AG09309 (cell line): ENCODE measurements around the gene RTCA.

Experiments used
- DNase-seq: peaks from one replicate; pipeline ENCODE4 v3.0.0-alpha.2; 2010; ENCODE audit warnings: low read depth
- H3K4me3 ChIP-seq: 2 replicates; pipeline ENCODE4 v1.5.1; 2011; ENCODE audit warnings: mild to moderate bottlenecking, low read depth, low read length, moderate library complexity; ENCODE audit not compliant: control insufficient read depth
- TF ChIP-seq, protein P1 (sequence below): IDR thresholded peaks from 2 replicates; pipeline ENCODE4 v1.5.1; 2011; ENCODE audit warnings: mild to moderate bottlenecking, low read depth, low read length, inconsistent platforms; ENCODE audit not compliant: insufficient read depth, control insufficient read depth; ENCODE audit errors: missing control alignments

Gene RTCA

DNA sequence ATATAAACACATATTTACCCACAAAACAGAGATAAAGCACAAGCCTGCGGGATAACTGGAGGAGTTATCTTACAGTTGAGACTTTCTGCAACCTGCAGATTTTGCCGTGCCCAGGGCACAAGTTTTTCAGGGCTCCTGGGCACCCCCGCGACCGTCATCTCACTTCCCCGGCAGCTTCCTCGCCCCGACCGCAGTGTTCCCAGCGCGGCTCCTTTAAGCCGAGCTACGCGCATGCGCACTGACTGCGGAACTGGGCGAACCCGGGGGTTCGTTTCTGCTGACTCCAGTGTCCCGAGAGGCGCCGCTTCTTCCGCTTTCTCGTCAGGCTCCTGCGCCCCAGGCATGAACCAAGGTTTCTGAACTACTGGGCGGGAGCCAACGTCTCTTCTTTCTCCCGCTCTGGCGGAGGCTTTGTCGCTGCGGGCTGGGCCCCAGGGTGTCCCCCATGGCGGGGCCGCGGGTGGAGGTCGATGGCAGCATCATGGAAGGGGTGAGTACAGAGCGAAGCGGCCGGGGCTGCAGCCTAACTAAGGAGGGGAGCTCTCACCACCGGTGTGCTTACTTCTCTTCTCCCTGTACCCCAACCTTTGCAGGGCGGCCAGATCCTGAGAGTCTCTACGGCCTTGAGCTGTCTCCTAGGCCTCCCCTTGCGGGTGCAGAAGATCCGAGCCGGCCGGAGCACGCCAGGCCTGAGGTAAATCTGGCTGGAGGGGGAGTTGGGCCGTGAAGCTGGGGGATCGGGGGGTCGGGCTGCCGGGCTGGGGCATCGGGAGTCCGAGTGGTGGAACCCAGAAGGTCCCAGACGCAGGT, at the start of gene RTCA:
Gene RTCA (plus strand): TSS at position 286 of the 810 bp plus-strand sequence. CDS start 160 bp downstream, at position 446.
- peak; percentile 73 for DNase-seq
- peak within 1 kb of the TSS; percentile 80 for H3K4me3 ChIP-seq

DNA sequence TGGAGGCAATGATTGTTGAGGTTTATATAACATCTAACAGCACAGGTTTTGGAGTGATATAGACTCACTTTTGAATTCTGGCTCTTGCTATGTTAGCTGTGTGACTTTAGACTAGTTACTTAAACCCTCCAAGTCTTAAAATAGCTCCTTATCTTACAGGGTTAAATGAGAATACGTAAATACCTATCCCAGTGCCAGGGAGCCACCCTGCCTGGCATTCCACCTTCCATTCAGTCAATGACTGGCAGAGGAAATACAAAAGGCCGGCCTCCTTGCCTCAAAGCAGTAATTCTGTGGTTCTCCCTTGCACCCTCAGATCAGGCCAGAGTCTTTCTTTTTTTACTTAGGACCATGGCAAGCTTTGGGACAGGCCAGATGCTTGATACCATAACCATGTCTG, 48.2 kb upstream of the RTCA start:
- no peak for DNase-seq
- H3K4me3 ChIP-seq = no peak overlapping the region
- TF ChIP-seq, protein P1, sequence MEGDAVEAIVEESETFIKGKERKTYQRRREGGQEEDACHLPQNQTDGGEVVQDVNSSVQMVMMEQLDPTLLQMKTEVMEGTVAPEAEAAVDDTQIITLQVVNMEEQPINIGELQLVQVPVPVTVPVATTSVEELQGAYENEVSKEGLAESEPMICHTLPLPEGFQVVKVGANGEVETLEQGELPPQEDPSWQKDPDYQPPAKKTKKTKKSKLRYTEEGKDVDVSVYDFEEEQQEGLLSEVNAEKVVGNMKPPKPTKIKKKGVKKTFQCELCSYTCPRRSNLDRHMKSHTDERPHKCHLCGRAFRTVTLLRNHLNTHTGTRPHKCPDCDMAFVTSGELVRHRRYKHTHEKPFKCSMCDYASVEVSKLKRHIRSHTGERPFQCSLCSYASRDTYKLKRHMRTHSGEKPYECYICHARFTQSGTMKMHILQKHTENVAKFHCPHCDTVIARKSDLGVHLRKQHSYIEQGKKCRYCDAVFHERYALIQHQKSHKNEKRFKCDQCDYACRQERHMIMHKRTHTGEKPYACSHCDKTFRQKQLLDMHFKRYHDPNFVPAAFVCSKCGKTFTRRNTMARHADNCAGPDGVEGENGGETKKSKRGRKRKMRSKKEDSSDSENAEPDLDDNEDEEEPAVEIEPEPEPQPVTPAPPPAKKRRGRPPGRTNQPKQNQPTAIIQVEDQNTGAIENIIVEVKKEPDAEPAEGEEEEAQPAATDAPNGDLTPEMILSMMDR = no peak

More for the DNA sequence above, at the start of gene RTCA:
- TF ChIP-seq, protein P1 = no peak

GRCh38 chr1:100219457-100219856, 46.6 kb upstream of the RTCA start:
- no peak for DNase-seq
- TF ChIP-seq, protein P1 = no peak
- H3K4me3 ChIP-seq = no peak overlapping the region

GRCh38 chr1:100219883-100220282, 46.1 kb upstream of the RTCA start:
- no peak overlapping the region for H3K4me3 ChIP-seq
- TF ChIP-seq, protein P1 = no peak
- no peak for DNase-seq

- TF ChIP-seq, protein P1 = no peak
- DNase-seq = no peak
- no peak overlapping the region for H3K4me3 ChIP-seq
Observed at GRCh38 chr1:100222428-100222827, 43.6 kb upstream of the RTCA start.

DNA sequence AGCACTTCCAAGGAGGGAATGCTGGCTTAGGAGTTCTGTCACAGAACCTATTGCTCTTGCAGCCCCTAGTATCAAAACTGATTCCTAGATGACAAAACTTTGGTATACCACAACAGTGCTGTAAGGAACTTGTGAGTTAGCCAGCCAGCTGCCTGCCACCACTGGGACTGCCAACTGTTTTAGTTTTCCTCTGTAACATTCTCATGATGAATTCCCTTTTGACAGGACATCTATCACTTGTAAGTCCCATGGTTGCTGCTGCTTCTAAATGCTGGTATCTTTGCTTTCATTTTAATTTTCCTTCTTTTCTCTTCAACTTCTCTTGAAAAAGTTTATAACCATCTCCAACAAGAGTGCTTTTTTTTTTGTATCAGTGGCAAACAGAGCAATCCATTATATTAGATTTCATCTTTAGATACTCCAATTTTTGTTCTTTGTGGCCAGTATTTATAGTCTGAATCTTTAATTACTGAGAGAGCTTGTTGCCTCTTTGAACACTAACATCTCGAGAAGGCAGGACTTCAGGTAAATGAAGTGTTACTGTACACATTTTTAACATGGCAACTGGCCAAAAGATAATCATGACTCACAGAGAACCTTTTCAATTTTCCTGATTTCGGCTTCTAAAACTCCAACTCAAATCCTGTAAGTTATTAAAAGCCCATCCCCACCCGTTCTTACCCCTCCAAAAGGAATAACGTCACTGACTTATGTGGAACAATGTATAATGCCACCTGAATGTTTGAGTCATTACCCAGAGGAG, 36.2 kb upstream of the RTCA start:
- TF ChIP-seq, protein P1 = no peak
- H3K4me3 ChIP-seq = no peak overlapping the region
- DNase-seq = no peak
